HK-2 (cell line): ENCODE results near the gene GFAP.

Source experiments
- DNase-seq: peaks from one replicate; pipeline ENCODE4 v3.0.0-alpha.2; 2018; ENCODE audit not compliant: unreplicated experiment

Gene GFAP

DNA sequence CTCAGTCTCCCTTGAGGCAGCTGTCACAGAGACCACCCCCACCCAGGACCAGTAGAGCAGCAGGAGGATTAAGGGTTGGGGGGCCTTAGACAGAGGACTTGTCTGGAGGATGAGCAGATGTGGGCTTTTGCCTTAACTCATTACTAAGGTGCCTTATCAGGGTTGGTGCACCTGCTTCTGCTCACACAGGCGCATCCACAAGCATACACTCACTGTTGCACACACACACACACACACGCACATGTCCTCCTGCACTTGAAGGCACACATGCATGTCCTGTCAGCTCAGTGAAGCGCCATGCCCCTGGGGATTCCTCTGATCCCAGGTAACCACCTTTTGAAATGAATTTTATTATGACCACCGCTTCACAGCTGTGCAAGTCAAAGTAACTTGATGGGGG, 1.2 kb downstream of the GFAP start:
- no peak for DNase-seq

GRCh38 chr17:44913676-44914075, 1.6 kb downstream of the GFAP start:
- DNase-seq = no peak

DNA sequence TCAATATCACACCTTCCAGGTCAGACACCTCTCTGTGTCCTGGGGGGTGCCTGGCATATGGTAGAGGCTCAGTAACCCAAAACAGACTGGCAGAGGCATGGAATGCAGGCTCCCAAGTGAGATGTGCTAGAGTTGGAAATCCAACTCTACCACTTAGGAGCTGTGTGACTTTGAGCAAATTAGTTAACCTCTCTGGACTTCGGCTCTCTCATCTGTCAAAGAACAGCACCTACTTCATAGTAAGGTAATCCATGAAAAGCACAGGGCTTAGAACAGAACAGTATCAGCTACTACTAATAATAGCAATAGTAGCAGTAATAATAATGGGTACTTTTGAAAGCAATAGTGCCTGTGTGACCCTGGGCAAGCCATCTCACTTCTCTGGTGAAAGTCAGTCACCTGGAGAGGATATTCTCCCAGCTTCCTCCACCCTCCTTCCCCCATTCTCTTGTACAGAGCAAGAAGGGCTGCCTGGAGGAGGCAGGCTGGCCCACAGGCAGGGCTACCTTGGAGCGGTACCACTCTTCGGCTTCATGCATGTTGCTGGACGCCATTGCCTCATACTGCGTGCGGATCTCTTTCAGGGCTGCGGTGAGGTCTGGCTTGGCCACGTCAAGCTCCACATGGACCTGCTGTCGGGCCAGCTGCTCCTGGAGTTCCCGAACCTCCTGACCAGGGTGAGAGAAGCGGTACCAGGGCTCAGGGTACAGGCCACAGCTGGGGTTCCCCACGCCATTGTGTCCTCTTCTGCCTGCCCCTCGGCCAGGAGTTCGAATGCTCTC, 2.3 kb downstream of the GFAP start:
- DNase-seq = no peak

- DNase-seq = no peak
Measured at GRCh38 chr17:44911133-44912001, 3.9 kb downstream of the GFAP start.

DNA sequence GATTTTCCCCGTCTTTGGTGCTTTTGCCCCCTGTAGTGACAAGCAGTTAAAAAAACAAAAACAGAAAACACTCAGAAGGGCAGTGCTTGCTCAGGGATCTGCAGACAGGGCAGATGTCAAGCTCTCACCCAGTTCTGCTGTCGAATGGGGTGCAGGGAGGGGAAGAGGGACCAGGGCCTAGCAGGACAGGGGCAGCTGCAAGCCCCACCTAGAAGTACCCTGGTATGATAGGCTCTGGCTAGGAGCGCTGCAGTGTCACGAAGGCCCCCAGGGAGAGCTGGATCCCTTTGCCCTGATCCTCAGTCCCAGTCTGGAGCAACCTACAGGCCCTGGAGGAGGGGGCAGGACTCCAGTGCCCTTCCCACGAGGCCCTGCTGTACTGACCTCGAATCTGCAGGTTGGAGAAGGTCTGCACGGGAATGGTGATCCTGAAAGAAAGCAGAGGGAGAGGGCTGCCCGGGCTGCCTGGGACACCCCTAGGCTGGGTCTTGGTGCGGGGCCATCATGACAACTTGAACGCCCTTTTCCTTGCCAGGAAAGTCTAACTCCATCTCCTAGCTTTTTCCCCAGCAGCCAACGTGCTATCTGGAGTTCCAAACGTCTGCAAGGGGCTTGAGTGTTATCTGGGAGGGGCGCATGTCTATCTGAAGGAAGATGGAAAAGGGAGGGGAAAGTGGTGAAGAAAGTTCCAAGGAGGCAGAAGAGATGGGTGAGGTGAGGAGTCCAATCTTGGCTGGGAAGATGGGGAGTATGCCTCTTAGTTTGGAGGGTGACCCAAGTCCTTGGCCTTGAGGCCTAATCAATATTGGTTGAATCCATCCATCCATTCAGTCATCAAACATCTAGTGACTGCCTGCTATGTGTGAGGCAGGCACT, 4.8 kb downstream of the GFAP start:
- no peak for DNase-seq

GRCh38 chr17:44909681-44910144, 5.6 kb downstream of the GFAP start:
- DNase-seq = peak; percentile 90

GRCh38 chr17:44908761-44909326, 6.5 kb downstream of the GFAP start:
- DNase-seq = no peak

GRCh38 chr17:44907729-44908470, 7.4 kb downstream of the GFAP start:
- DNase-seq = no peak

- DNase-seq = no peak
Measured at GRCh38 chr17:44906763-44907728, 8.3 kb downstream of the GFAP start.

DNA sequence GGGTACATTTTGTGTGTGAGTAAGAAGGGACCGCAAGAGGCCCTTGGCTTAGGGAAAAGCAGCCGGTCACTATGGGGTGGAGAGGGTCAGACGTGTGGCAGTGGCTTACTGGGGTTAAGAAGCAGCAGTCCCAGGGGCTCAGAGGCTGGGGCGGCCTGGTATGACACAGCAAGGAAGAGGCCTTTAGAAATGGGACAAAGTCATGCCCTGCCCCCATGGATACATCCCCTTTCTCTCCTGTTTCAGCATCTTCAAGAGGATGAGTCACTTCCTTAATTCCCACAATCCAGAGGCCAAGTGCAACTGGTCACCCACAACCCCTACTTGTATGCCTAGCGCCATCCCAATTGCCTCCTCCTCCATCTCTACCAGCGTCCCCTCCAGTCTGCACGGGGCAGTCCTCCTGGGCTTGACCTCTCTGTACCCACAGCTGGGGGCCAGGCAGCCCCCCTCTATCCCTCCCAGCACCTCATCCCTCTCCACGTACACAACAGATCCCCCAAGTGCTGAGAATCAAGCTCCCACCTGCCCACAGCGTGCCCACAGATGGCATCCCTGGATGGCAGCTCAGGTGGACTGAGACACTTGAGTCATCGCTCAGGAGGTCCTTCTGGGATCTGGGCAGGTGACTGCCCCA, 9.2 kb downstream of the GFAP start:
- peak; percentile 75 for DNase-seq

GRCh38 chr17:44905006-44906000, 10.0 kb downstream of the GFAP start:
- DNase-seq = no peak

DNA sequence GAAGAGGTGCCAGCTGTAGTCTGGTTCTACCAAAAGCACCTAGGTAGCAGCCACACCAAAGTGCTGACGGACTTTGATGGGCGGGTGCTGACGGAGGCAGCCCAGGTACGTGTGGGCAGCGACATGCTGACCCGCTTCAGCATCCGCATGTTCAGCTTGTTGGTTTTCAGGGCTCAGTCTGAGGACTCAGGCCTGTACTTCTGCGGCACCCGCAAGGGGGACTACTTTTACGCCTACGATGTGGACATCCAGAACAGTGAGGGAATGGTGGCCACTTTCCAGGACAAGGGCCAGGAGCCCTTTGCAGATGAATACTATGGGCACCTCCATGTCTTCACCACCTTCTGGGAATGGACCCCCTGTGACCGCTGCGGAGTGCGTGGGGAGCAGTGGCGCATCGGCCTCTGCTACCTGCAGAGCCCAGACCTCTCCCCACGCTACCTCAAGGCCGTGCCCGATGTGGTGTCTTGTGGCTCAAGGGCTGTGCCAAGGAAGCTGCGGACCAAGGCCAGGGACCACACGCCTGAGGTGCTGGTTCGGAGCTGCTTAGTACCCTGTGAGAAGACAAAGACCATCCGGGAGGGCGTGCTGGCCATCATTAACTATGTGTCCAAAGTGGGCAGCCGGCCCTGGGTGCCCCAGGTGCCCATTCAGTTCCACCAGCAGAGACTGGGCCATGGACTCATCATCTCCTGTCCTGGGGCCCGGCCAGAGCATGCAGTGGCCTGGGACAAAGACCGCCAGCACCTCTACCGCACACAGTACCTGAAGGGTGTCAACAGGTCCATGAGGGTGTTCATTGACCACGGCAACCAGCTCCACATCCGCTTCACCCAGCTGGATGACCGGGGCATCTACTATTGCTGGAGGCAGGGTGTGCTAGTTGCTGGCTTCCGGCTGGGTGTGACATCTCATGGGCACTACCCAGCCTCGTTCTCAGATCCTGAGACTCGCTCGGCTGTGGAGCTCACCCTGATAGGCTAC, 11.0 kb downstream of the GFAP start:
- no peak for DNase-seq

- no peak for DNase-seq
Measured at GRCh38 chr17:44903012-44903685, 12.2 kb downstream of the GFAP start.

- no peak for DNase-seq
Measured at GRCh38 chr17:44902135-44902760, 13.1 kb downstream of the GFAP start.

- no peak for DNase-seq
Measured at GRCh38 chr17:44901411-44901921, 13.8 kb downstream of the GFAP start.
